ENCODE measurements around the gene FGF8.

The FGF8 gene

DNA sequence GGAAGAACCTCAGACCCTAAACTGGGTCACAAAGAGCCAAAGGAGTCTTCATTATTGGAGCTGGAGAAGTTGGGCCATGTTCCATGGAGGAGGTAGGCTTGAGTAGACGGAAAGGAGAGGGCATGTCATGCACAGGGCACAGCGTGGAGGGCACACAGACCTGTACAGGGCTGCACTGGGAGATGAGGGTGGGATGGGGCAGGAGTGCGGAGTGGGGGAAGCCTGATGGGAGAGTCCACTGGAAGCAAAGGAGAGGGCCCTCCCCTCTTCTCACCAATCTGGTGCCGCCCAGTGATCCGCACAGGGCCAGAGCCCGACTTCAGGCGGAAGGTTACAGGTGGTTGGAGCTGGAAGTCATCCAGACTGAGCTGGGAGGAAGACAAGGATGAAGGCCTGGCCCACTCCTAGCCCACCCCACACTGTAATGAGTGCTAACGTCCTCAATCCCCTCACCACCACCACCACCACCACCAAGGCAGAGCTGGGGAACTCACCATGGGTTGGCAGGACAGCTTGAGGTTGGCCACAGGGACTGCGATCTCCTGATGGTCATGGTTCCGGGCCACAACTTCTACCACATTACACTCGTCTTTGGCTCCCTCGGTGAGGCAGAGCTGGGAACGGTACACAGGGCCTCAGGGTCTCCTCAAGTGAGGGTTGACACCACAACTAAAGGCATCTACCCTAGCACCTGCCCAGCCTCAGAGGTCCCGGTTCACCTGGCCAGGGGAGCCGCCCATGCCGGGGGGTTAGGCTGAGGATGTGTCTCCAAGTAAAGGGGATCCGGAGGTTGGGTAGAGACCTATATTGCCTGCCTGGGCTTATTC is 6.3 kb upstream of the FGF8 start:
- no peak for DNase-seq (ENCODE audit: low read depth)

DNA sequence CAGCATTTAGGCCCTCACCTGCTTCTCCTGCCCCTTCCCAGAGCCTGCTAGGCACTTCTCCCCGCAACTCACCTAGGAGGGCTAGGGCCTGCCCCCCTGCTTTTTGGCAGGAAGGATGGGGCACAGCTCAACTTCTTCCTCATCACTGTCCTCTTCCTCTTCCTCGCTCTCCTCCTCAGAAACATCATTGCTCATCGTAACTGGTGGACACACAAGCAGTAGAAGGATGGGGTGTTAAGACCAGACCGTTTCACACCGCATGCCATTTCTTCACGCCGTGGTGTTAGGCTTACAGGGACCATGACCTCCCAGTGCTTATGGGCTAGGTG is 5.7 kb upstream of the FGF8 start:
- DNase-seq (ENCODE audit: low read depth) = no peak

DNA sequence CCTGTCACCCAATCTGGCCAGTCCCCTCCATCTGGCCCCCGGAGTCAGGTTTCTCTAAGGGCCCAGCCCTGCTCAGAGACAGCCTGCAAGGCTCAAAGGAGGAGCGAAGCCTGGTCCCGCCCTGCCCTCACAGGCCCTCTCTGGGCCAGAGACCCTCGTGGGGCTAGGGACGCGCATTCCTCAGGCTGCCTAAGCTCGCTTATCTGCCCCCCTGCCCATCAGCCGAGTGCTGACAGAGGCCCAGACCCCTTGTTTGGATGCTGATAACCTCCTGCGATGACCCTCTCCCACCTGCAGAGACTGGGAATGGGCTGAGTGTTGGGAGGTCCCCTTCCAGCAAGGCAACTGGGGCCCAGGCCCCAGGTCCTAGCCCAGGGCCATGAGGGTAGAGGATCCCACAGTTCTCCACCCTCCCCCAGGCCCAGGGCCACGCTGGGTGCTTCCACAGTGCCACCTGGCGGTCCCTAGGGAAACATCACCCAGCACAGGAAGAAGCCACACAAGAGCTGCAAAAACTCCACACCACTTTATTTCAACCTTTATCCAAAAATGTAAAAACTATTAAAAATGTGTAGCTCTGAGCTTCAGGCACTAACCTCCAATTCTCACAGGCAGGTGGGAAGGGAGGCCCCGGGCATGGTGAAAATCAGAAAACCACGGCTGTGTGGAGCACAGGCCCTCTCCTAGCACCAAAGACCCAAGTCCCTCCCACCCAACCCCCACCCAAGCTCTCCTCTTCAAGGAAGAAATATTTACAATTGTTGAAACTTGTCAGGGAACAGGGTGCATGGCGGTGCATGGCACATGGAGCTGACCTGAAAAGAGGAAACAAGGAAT is 5.1 kb upstream of the FGF8 start:
- DNase-seq (ENCODE audit: low read depth) = no peak

DNA sequence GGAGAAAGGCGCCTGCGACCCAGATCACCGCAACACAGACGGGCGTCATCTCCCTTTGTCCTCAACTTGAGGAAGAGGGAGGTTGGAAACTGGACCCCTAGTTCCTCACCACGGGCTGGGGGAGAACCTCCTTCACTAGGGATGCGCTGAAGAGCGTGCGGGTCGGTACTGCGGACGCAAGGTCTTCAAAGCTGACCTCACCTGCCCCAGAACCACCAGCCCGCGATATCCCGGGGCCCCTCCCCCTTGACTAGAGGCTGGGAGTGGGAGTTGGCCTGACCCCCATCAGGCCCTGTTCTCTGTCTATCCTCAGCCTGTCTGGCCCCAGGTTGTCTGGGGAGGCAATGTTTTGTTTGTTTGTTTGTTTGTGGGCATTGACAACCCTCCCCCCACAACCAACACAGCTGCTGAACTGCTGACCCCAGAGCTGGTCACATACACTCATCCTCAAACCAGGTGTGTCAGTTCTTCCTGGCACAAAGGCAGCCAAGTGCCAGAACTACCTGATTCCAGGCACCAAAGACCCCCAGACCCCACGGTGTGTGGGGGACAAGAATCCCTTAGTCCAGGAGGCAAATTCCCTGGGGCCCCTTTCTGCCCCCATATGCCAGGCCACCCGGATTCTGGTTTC is 4.4 kb upstream of the FGF8 start:
- DNase-seq (ENCODE audit: low read depth) = no peak

DNA sequence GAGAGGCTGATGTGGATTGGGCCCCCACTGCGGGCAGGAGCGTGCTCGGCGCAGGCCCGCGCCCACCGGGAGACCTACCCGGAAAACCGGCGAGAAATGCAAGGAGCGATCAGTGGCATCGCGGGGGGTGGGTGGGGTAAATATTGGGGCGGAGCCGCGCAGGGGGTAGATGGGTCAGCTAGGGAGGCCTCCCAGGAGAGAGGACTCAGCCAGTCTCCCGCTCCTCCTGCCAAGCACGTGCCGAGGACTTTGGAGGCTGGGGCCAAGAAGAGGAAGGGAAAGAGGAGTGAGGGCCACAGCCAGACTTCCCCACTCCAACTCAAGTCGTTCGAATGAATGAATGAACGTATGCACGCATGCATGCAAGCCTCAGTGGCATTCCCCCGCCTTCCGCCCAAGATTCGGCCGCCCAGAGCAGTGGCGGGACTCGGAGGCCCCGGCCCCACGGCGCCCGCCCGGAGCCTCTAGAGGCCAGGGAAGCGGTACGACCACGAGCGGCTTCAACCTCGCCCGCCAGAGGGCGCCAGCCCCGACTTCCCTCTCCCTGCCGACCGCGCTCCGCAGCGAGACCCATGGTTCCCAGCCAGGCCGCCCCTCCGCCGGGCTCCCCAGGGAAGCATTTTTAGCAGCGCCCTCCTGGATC is 3.8 kb upstream of the FGF8 start:
- no peak for DNase-seq (ENCODE audit: low read depth)

DNA sequence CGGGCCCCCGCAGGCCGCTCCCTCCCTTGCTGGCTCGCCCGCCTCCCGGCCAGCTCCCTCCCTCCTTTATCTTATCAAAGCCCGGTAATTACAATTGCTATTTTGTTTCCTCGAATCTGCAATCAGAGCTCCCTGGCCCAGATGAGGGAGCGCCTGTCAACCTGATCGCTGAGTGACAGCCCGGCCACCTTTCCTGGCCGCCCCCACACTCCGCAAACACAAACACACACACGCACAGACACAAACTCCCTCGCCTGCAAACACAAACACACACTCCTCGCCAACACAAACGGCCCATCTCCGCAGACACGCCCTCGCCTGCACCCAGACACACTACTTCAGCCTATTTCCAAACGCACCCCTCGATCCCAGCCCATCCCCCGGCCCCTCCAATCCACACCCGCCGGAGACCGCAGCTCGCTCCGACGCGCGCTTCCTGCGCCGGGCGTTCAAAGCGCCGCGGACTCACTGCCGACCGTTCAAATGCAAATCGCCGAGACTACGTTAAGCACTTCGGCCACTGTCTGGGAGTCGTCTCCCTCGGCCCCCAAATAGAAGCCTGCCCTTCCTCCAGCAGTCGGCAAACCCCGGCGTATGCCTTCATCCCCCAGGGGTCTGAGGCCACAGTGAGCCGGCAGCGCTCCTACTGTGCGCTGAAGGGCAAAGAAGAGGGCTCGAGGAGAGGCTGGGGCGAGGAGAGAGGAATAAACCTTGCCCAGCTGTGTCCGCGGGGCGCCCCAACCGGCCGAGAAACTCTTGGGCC is 3.0 kb upstream of the FGF8 start:
- no peak for DNase-seq (ENCODE audit: low read depth)

DNA sequence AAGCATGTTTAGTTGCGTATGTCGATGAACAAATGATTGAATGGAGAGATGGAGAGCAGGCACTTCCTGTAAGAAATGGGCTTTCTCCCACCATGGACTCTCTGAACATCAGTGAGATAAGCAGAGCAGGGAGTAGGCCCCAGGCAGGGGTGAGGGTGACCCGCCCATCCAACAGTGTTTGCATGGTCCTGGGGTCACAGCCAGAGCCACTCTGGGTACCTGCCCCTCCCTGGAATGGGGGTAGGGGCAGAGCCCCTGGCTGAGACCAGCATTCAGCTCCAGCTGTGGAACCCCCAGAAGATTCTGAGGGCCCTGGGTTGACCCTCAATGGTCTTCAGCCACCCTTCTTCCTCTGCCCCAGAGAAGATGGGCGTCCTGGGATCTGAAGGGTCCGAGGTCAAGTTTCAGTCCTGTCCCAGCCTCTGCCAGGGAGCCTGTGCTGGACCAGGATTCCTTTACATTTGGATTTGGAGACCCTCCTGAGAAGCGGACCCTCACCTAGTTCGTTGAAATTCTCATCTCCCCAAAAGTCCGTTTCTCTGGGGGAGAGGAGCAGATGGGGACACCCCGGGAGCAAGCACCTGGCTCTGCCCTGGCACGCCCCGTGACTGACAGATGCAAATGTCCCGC is 2.4 kb upstream of the FGF8 start:
- no peak for DNase-seq (ENCODE audit: low read depth)

DNA sequence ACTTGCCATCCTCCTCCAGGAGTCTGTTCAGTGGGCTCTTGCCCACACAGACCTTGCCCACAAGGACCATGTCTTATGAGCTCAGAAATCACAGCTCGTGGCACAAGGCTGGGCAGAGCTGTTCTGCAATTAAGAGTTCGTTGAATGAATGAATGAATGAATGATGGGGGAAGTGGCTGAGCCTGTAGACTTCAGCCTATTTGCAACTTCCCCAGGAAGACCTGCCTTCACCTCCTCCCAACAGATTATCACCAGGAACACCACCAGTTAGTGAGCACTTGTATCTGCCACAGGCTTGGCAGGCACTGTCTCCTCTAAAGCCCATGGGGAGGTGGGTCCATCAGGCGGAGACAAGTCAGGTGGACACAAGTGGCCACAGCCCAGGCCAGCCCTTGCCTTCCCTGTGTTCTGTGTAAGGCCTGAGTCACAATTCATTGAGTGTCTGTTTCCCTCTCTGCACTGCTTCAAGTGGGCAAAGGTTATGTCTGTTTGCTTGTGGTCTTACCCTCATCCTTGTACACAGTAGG is 1.8 kb upstream of the FGF8 start:
- no peak for DNase-seq (ENCODE audit: low read depth)

DNA sequence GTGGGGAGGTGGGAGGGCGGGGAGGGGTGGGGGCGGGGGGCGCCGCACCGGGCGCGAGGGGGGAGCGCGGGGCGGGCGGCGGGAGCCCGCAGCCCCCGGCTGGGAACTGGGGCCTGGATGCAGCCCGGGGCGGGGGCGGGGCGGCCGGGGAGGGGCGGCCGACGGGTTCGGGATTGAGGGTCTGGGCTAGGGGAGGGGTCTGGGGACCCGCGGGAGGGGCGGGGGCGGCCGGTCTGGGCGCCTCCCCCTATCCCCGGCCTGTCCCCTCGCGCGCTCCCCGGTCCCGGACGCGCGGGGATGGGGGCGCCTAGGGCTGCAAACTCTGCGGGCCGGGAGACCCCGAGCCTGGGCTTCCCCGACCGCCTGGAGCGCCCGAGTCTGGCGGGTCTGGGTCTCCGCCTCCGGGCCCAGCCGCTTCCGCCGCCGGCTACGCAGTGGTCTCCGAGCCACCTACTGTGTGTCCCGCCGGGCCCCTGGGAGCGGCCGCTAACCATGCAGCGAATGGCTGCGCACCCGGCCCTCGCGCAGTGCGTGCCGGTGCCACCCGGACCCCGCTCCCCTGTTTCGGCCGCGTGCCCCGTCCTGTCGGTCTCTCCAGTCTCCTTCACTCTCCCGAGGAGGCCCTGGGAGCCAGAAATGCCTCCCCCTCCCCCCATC is 375 bp upstream of the FGF8 start:
- DNase-seq (ENCODE audit: low read depth) = no peak

DNA sequence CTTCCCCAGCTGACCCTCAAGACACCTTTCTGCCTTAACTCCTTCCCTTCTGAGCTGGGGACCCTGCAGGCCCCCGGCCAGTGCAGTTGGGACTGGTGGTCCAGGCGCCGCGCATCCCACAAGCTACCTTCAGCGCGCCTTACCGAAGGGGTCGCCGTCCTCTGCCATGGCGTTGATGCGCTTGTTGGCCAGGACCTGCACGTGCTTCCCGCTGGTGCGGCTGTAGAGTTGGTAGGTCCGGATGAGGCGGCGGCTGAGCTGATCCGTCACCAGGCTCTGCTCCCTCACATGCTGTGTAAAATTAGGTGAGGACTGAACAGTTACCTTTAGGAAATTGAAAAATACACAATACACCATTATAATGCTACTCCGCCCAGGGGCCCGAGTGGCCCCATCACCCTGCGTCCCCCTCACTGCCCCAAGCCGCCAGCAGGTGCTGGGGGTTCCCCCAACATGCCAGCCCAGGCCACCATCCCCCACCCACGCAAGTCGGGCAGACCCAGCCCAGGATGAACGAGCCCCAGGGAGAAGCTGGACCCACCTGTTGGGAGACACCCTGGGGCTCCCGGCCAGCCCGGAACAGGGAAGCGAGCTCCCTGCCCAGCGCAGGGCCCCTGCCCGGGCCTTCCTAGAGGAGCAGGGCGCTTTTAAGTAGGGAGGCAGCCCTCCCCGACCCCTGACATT is 1.2 kb downstream of the FGF8 start:
- DNase-seq (ENCODE audit: low read depth) = no peak

DNA sequence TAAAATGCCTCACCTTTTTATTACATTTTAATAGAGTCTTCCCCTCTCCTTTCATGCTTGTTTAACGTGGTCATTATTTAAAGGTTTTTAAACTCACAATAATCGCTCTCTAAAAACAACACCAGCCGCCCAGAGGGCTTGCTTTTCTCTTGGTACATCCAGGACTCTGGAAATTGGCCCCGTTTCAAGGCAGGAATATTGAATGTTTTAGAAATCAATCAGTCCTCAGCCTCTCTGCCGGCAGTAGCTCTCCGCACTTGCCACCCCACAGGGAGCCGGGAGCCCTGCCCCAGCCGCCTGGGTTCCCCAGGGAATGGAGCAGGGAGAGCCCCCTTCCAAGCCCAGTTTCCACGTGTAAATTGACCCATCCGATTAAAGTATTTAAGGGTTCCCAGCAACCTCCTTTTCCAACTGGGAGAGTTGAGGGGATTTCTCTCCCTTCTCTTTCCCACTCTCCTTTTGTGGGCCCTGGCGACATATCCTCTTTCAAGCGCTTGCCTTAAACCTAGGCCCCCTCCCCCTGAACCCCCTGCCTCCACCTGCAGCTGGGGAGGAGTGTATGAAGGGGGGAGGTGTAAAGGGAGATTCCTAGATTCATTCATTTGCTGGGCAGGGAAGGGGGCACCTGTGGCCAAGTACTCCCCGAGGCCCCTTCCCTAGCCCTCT is 1.9 kb downstream of the FGF8 start:
- no peak for DNase-seq (ENCODE audit: low read depth)

DNA sequence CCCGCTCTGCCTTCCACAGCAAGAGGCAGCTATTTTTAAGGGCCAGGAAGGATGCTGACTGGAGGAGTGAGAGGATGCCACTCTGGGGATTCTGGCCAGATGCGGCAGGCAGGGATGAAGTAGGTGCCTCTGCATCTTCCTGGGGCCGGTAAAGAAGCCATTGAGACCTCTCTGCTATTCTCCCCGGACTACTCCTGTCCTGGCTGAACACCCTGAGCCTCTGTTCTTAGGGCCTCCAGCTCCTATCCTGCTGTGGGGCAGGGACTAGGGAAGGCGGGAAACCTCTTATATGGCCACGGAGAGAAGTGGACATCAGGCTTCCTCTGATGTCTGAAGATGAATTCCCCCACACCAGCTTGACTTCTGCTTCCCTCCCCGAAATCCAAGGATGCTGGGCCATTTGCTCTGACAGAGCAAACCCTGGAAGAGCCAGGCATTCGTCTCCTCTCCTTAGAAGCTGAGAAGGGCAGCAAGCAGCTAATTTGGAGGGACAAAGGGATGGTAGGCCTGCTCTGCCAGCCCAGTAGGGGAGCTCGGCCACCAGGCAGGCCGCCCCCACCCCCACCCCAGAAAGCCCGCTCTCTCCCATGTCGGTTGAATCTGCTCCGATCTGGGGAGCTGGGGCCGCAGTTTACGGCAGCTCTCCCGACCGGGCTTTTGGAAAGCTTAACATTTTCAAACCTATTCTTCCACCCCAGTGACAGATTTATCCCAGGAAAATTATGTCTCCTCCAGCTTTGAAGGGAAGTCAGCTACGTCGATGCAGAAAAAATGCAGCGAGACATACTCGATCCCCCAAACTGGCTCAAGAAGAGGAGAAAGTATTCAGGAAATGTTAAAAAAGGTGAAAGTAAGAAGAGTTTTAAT is 2.8 kb downstream of the FGF8 start:
- no peak for DNase-seq (ENCODE audit: low read depth)

DNA sequence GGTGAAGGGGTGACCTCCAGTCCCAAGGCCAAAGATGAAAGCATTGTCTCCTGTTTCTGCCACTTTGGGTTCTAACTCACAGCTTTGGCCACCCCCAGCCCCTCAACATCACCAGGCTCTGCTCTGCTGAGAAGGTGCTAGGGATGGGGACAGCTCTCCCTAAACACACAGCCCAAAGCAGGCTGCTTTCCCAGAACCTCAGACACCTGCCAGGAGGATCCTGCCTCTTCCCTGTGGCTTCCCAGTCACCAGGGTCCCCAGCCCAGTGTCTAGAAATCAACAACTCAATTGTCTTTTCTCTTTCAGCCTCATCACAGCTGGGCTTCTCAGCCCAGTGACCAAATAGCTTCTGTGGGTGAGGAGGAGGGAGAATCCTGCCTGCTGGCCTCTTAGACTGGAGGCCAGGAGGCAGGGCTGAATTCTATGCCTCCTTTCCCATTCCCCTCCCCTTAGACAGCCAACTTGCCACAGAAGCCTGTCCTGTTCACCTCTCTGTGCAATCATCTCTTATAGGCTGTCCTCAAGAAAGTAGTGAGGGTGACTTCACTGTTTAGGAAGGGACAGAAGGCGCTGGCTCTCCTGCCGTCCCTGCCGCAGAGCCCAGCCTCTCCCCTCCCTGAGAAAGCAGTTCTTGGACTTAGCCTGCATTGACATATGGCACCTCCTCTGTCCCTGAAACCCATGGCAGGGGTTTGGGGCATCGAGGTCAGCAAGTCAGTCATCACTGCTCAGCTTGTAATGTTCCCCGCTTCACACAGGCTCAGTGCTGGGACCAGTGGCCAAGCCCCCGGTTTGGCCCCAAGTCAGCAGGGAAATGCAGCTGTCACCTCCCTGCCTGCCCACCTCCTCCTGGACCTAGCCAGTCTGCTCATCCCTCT is 3.7 kb downstream of the FGF8 start:
- DNase-seq (ENCODE audit: low read depth) = no peak

DNA sequence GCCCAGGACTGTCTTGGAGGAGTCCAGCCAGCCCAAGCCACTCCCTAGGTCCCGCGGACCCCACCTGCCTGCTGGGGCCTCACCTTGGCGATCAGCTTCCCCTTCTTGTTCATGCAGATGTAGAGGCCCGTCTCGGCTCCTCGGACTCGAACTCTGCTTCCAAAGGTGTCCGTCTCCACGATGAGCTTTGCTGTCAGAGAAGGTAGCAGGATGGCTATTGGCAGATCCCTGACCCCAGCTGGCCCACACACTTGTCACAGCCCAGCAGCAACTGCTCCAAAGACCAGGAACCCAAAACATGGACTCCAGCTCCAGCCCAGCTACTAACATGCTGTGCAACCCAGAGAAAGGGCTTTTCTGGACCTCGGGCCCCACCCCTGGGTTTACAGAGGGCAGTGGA is 4.5 kb downstream of the FGF8 start:
- DNase-seq (ENCODE audit: low read depth) = no peak

DNA sequence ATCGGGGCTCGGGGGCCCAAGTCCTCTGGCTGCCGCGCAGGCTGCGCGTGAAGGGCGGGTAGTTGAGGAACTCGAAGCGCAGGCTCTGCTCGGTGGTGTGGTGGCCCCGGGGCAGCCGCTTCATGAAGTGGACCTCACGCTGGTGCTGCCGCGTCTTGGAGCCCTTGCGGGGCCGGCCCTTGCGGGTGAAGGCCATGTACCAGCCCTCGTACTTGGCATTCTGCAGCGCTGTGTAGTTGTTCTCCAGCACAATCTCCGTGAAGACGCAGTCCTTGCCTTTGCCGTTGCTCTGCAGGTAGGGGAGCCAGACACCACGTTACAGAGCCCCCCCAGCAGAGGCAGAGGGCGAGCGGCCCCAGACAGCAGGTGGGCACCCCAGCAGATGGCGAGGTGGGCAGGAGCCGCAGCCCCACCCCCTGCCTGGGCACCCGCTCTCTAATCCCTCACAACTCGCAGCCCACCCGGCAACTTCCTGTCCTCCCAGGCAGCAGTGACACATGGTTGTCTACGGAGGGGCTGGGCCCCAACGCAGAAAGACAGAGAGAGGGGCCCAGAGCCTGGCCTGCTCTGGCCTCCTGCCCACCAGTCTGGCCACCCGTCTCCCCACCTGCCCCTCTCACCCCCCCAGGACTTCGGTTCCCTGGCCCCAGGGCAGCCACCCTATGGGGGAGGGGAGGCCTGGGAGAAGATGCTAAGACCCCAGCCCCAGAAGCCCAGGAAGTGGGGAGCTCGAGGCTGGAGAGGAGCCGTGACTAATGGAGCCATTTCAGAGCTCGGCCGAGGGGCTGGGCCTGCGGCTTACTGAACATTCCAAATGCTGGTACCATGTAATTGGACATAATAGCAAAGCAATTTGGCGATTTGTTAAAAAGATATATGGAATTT is 5.3 kb downstream of the FGF8 start:
- no peak for DNase-seq (ENCODE audit: low read depth)

DNA sequence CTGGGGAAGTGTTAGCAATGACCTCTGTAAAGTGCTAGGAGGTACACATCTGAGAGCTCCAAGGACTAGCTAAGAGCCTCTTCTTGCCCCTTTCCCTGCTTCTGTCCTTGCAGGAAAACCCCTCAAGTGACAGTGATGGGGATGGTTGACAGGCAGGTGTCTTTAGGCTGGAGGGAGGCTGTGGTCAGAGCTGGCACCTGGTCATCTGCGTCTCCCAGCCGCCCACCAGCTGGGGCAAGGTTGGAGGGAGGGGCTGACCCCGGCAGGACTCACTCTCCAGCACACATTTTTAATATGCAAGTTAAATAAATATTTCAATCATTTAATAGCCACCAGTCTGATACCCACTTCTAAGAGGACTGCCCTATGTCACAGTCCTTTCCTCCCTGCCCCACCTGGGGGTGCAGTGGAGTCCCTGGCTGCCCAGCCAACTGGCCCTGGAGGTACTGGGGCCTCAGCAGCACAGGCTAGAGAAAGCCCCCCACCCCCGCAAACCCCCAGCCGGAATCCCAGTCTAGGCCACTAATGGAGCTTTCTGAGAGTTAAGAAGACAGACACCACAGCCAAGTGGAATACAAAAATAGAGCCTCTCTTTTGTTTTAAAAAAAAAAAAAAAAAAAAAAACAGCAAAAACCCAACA is 6.3 kb downstream of the FGF8 start:
- DNase-seq (ENCODE audit: low read depth) = no peak

Measured in HS-5 (cell line).